IMR-90 (cell line): Measurements from ENCODE around the gene FOXO3. TPM values are rescaled to one million over a fixed set of nuclear protein-coding genes. Genes with fewer than 3 reads are reported as not detected.
A peak's percentile ranks its signal among the peaks of the same experiment; 100 is the strongest.
"Not testable (repeated sequence)": the region's sequence is repeated elsewhere in the genome, so short reads cannot be mapped to it uniquely, and the experiment has no call there.

Experiments used
- ATAC-seq: fragments of 200-7000 bp; cut with Tn5 transposase; 2 replicates; pipeline ENCODE4 v1.9.1; 2020; ENCODE audit warnings: low read depth, mild to moderate bottlenecking, moderate library complexity
- BruUV-seq: library from RNA; stranded (reverse); fragments of 400-500 nt; replicated peaks from 2 replicates; lab custom pipeline; 2021; lab: Mats Ljungman, UMichigan
- CTCF ChIA-PET: fragments of 300-600 bp; formaldehyde crosslinking; extraction: SDS; loops from one replicate; lab custom pipeline; 2021; ENCODE audit warnings: antibody characterized with exemption; lab: Yijun Ruan, JAX
- POLR2A ChIA-PET: fragments of 300-600 bp; sonication (Branson Sonifier 250); formaldehyde crosslinking; loops from one replicate; lab custom pipeline; 2022; ENCODE audit warnings: antibody characterized with exemption; ENCODE audit not compliant: unreplicated experiment; lab: Charles Lee
- DNase-seq: peaks from one replicate; pipeline ENCODE4 v3.0.0; 2013
- H2AFZ ChIP-seq: replicated peaks from 2 replicates; pipeline ENCODE3; 2013; ENCODE audit warnings: low read length, mild to moderate bottlenecking; ENCODE audit not compliant: poor library complexity
- H2AK5ac ChIP-seq: 2 replicates; pipeline ENCODE4 v1.6.1; 2013; ENCODE audit warnings: low read depth, low read length, inconsistent platforms
- H2AK9ac ChIP-seq: replicated peaks from 2 replicates; pipeline ENCODE3; 2013; ENCODE audit warnings: mild to moderate bottlenecking, low read depth, low read length, moderate library complexity; ENCODE audit not compliant: poor library complexity
- H2BK120ac ChIP-seq: 2 replicates; pipeline ENCODE4 v1.6.1; 2013; ENCODE audit warnings: low read depth, low read length, inconsistent platforms
- H2BK15ac ChIP-seq: 3 replicates; pipeline ENCODE4 v1.6.1; 2013; ENCODE audit warnings: low read depth, low read length, inconsistent platforms
- H2BK20ac ChIP-seq: 2 replicates; pipeline ENCODE4 v1.6.1; 2013; ENCODE audit warnings: low read depth, mild to moderate bottlenecking, inconsistent platforms, low read length, moderate library complexity
- H2BK5ac ChIP-seq: 2 replicates; pipeline ENCODE4 v1.6.1; 2013; ENCODE audit warnings: mild to moderate bottlenecking, low read depth, low read length, inconsistent platforms; ENCODE audit not compliant: poor library complexity, severe bottlenecking
- H3K14ac ChIP-seq: replicated peaks from 2 replicates; pipeline ENCODE4 v1.6.1; 2013; ENCODE audit warnings: low read depth, low read length, inconsistent platforms
- H3K18ac ChIP-seq: 2 replicates; pipeline ENCODE4 v1.6.1; 2013; ENCODE audit warnings: low read depth, low read length, control low read depth
- H3K23ac ChIP-seq: 2 replicates; pipeline ENCODE4 v1.6.1; 2013; ENCODE audit warnings: low read depth, low read length, inconsistent platforms
- H3K27ac ChIP-seq: 2 replicates; pipeline ENCODE4 v1.5.1; 2013; ENCODE audit warnings: mild to moderate bottlenecking, control low read depth, low read length; ENCODE audit not compliant: insufficient read depth
- H3K27me3 ChIP-seq: 2 replicates; pipeline ENCODE4 v1.6.1; 2013; ENCODE audit warnings: low read length; ENCODE audit not compliant: control insufficient read depth, insufficient read depth
- H3K36me3 ChIP-seq: 2 replicates; pipeline ENCODE4 v1.6.1; 2013; ENCODE audit warnings: low read length, mixed read lengths; ENCODE audit not compliant: control insufficient read depth, insufficient read depth
- H3K4ac ChIP-seq: 2 replicates; pipeline ENCODE4 v1.6.1; 2013; ENCODE audit warnings: low read depth, low read length, inconsistent platforms
- H3K4me1 ChIP-seq: 2 replicates; pipeline ENCODE4 v1.6.1; 2013; ENCODE audit warnings: low read length, mixed read lengths; ENCODE audit not compliant: control insufficient read depth, insufficient read depth
- H3K4me2 ChIP-seq: 2 replicates; pipeline ENCODE4 v1.6.1; 2013; ENCODE audit warnings: low read depth, mild to moderate bottlenecking, control low read depth, low read length, moderate library complexity
- H3K4me3 ChIP-seq: 2 replicates; pipeline ENCODE4 v1.5.1; 2013; ENCODE audit warnings: low read depth, mild to moderate bottlenecking, control low read depth, low read length, moderate library complexity; ENCODE audit not compliant: insufficient read depth
- H3K56ac ChIP-seq: 2 replicates; pipeline ENCODE4 v1.6.1; 2013; ENCODE audit warnings: low read length, inconsistent platforms; ENCODE audit not compliant: insufficient read depth; ENCODE audit errors: extremely low read depth
- H3K79me1 ChIP-seq, 2 experiments: 2 replicates each; pipeline ENCODE4 v1.6.1; 2013; ENCODE audit warnings: low read length in 2 of 2, inconsistent platforms in 1 of 2, low read depth in 1 of 2
- H3K9ac ChIP-seq: 2 replicates; pipeline ENCODE4 v1.6.1; 2013; ENCODE audit warnings: low read depth, low read length, control low read depth
- H3K9me1 ChIP-seq: 2 replicates; pipeline ENCODE4 v1.6.1; 2013; ENCODE audit warnings: low read length, inconsistent platforms; ENCODE audit not compliant: insufficient read depth
- H3K9me3 ChIP-seq: 2 replicates; pipeline ENCODE4 v1.6.1; 2013; ENCODE audit warnings: low read length; ENCODE audit not compliant: control insufficient read depth, insufficient read depth
- H4K20me1 ChIP-seq: 2 replicates; pipeline ENCODE4 v1.6.1; 2013; ENCODE audit warnings: low read length, inconsistent platforms; ENCODE audit not compliant: insufficient read depth
- H4K5ac ChIP-seq: 2 replicates; pipeline ENCODE4 v1.6.1; 2013; ENCODE audit warnings: mild to moderate bottlenecking, low read depth, low read length, control low read depth
- H4K8ac ChIP-seq, 2 experiments: 2 replicates each; pipeline ENCODE4 v1.6.1; 2013; ENCODE audit warnings: low read depth in 2 of 2, low read length in 2 of 2, control low read depth in 1 of 2, inconsistent platforms in 1 of 2
- H4K91ac ChIP-seq: 2 replicates; pipeline ENCODE4 v1.6.1; 2013; ENCODE audit warnings: low read depth, low read length, inconsistent platforms; ENCODE audit not compliant: insufficient read depth
- WGBS, 2 experiments: methylation state at CpG; one replicate each; pipeline versions ENCODE4 v1.1.5 to v1.1.7; 2013; ENCODE audit warnings: missing lambda C conversion rate in 2 of 2; ENCODE audit not compliant: insufficient read length in 1 of 2; ENCODE audit errors: extremely low coverage in 2 of 2; 5-methylcytosine and 5-hydroxymethylcytosine counted together
- dilution Hi-C: fragments of 300-500 bp; cut with HindIII; formaldehyde crosslinking; loops from one replicate; pipeline ENCODE4 v1.14.3; 2018; ENCODE audit warnings: low sequenced_read_pairs; ENCODE audit not compliant: unreplicated experiment
- in situ Hi-C: fragments of 300-500 bp; cut with MboI; formaldehyde crosslinking; loops from 3 replicates; pipeline ENCODE4 v1.14.3; 2019; ENCODE audit warnings: low sequenced_read_pairs, inconsistent platforms, mixed read lengths
- intact Hi-C: fragments of 100-400 bp; cut with micrococcal nuclease; formaldehyde crosslinking; loops from 2 replicates; pipeline ENCODE4 v1.10.0; 2022
- polyA plus RNA-seq, 3 experiments: library from polyadenylated mRNA; depleted of rRNA; stranded (reverse); fragments of >200 nt; gene quantifications; 2 replicates each; pipeline ENCODE4 v1.2.3, GENCODE V29; 2012; ENCODE audit warnings: low replicate concordance in 1 of 3
- total RNA-seq: library from RNA; depleted of rRNA; stranded (reverse); fragments of >200 nt; gene quantifications from 2 replicates; pipeline ENCODE4 v1.2.3, GENCODE V29; 2012

The FOXO3 gene
- total and polyA plus RNA-seq, 2 of the 4 experiments (the other 2 are of a cell fraction) = 17.5 to 38.7 TPM

- H4K20me1 ChIP-seq, ATAC-seq, dilution Hi-C loops, H2AK9ac ChIP-seq, H3K4me2 ChIP-seq, H3K9ac ChIP-seq, POLR2A ChIA-PET, H3K9me3 ChIP-seq, DNase-seq, H2AFZ ChIP-seq, intact Hi-C loops, H3K27me3 ChIP-seq, H3K4me3 ChIP-seq, in situ Hi-C loops: not testable (repeated sequence)
- CTCF ChIA-PET = interaction anchor here (0.6 kb wide), 1 partner anchor 34 kb away, joined by 3 read pairs; no protein-coding TSS in a partner anchor
- Histone ChIP-seq H3K27ac (peak overlapping the region; percentile 87), H3K14ac (peak overlapping the region; percentile 5; the same call in 1 of the 2 replicates), H3K79me1 (peaks cover 32 to 60% of the 10 kb centered on the region in 2 experiments), H2BK120ac (peak overlapping the region; percentile 71), H2BK5ac (peak overlapping the region; percentile 93), H4K91ac (peak overlapping the region; percentile 64; the same call in 1 of the 2 replicates), H2AK5ac (peak overlapping the region; percentile 91), H3K18ac (peak overlapping the region; percentile 66), H3K4ac (peak overlapping the region; percentile 61), H3K23ac (peak overlapping the region; percentile 14; the same call in 1 of the 2 replicates), H3K4me1 (peaks cover 24% of the 10 kb centered on the region), H2BK15ac (peak overlapping the region; percentile 32; the same call in 2 of the 3 replicates), H2BK20ac (peak overlapping the region; percentile 77; the same call in 1 of the 2 replicates), H4K8ac (peak overlapping the region; percentile 0 to 78; a peak in 3 of 4 replicates), H3K56ac (peak overlapping the region; percentile 29; the same call in 1 of the 2 replicates), H3K9me1 (peaks cover 10% of the 10 kb centered on the region), H3K36me3 (peaks cover 12% of the 10 kb centered on the region), H4K5ac (peak overlapping the region; percentile 60)
- WGBS, 2 experiments = no CpG with 5 or more reads among the region's 7 CpGs
- TSS peak; percentile 27 for BruUV-seq
Observed at GRCh38 chr6:108682383-108683119, 121.8 kb downstream of the FOXO3 start.

DNA sequence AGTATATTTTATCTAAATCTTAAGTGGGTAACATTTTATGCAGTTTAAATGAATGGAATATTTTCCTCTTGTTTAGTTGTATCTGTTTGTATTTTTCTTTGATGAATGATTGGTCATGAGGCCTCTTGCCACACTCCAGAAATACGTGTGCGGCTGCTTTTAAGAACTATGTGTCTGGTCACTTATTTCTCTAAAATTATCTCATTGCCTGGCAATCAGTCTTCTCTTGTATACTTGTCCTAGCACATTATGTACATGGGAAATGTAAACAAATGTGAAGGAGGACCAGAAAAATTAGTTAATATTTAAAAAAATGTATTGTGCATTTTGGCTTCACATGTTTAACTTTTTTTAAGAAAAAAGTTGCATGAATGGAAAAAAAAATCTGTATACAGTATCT lies 123.3 kb downstream of the FOXO3 start:
- DNase-seq, in situ Hi-C loops, H3K27ac ChIP-seq, H3K23ac ChIP-seq, intact Hi-C loops, H3K4ac ChIP-seq, H3K4me3 ChIP-seq, BruUV-seq, H3K56ac ChIP-seq, H4K5ac ChIP-seq, H2BK15ac ChIP-seq, ATAC-seq, H4K20me1 ChIP-seq, H3K18ac ChIP-seq, H2BK5ac ChIP-seq, H2AK9ac ChIP-seq, CTCF ChIA-PET, dilution Hi-C loops, H3K9ac ChIP-seq, H2AFZ ChIP-seq, H3K9me3 ChIP-seq, H4K91ac ChIP-seq, POLR2A ChIA-PET, H3K4me2 ChIP-seq, H2BK20ac ChIP-seq, H2AK5ac ChIP-seq, H3K27me3 ChIP-seq, H3K14ac ChIP-seq, H4K8ac ChIP-seq, H2BK120ac ChIP-seq: not testable (repeated sequence)
- H3K36me3 ChIP-seq = peaks cover 12% of the 10 kb centered on the region
- peaks cover 30% of the 10 kb centered on the region for H3K4me1 ChIP-seq
- peaks cover 13% of the 10 kb centered on the region for H3K9me1 ChIP-seq
- H3K79me1 ChIP-seq = peaks cover 36 to 68% of the 10 kb centered on the region in 2 experiments
- WGBS, 2 experiments = no CpG with 5 or more reads among the region's 2 CpGs
